ENCODE data around the gene ZDHHC24.

GRCh38 chr11:66595245-66595904, 49.5 kb upstream of the ZDHHC24 start:
- TF ChIP-seq CTCF (IDR thresholded peaks at IDR 0.05), result no peak
- no peak for TF ChIP-seq POLR2A (IDR thresholded peaks at IDR 0.05)
- no peak for TF ChIP-seq POLR2AphosphoS5 (IDR thresholded peaks at IDR 0.05)
- no peak for TF ChIP-seq EP300 (IDR thresholded peaks at IDR 0.05)
